K562 (cell line): ENCODE data around the gene SMIM36. TPM values are rescaled to one million over a fixed set of nuclear protein-coding genes. Genes with fewer than 3 reads are reported as not detected.
A peak's percentile ranks its signal among the peaks of the same experiment; 100 is the strongest.

Experiments used
- ATAC-seq: fragments of 200-7000 bp; cut with Tn5 transposase; 3 replicates; pipeline ENCODE4 v1.9.1; 2020; ENCODE audit warnings: moderate library complexity
- BruUV-seq: library from RNA; stranded (reverse); fragments of 400-500 nt; replicated peaks from 2 replicates; lab custom pipeline; 2021; lab: Mats Ljungman, UMichigan
- CTCF ChIA-PET: fragments of 300-600 bp; formaldehyde crosslinking; extraction: SDS; loops from one replicate; lab custom pipeline; 2021; ENCODE audit warnings: low intra/inter-chr PET ratio; lab: Yijun Ruan, JAX
- POLR2A ChIA-PET: fragments of 300-600, 350-650 bp; sonication (Branson Sonifier 250); formaldehyde crosslinking; extraction: SDS; loops from one replicate; lab custom pipeline; 2021; ENCODE audit warnings: antibody characterized with exemption, inconsistent platforms; lab: Yijun Ruan, JAX
- DNase-seq, 4 experiments: peaks; one replicate each; pipeline versions ENCODE4 v3.0.0 to v3.0.0-alpha.2; 2011 to 2018; ENCODE audit warnings: low spot score in 3 of 4, mixed read lengths in 3 of 4; ENCODE audit errors: extremely low read depth in 1 of 4
- FAIRE-seq: peaks from 2 replicates; lab custom pipeline; 2011; peaks lifted over from hg19 to GRCh38; lab: Jason Lieb, UNC
- H2AFZ ChIP-seq: 2 replicates; pipeline ENCODE4 v1.6.0; 2011; ENCODE audit warnings: low read depth, low read length, control low read depth, inconsistent platforms
- H3K27ac ChIP-seq: fragments of 200-600 bp; 3 replicates; pipeline ENCODE4 v1.8.0; 2011; ENCODE audit warnings: low read depth, mild to moderate bottlenecking, control low read depth, inconsistent platforms, low read length, moderate library complexity, mixed read lengths; ENCODE audit errors: extremely low read depth
- H3K27me3 ChIP-seq, 2 experiments: fragments of 300-600 bp in 1 of 2; 2 replicates in 1 of 2; 3 replicates in 1 of 2; pipeline versions ENCODE4 v1.6.0 to v1.8.0; 2011; ENCODE audit warnings: inconsistent platforms in 2 of 2, low read length in 2 of 2, mild to moderate bottlenecking in 1 of 2, mixed read lengths in 1 of 2, moderate library complexity in 1 of 2; ENCODE audit not compliant: control insufficient read depth in 2 of 2, insufficient read depth in 2 of 2
- H3K36me3 ChIP-seq: fragments of 300-600 bp; 3 replicates; pipeline ENCODE4 v1.8.0; 2011; ENCODE audit warnings: mild to moderate bottlenecking, low read length, inconsistent platforms; ENCODE audit not compliant: control insufficient read depth, insufficient read depth
- H3K4me1 ChIP-seq, 2 experiments: fragments of 200-600 bp in 1 of 2; replicated peaks in 1 of 2; 2 replicates in 1 of 2; 3 replicates in 1 of 2; pipeline versions ENCODE4 v1.5.1 to v1.8.0; 2011; ENCODE audit warnings: inconsistent platforms in 2 of 2, low read length in 2 of 2, mild to moderate bottlenecking in 1 of 2, mixed read lengths in 1 of 2, moderate library complexity in 1 of 2; ENCODE audit not compliant: control insufficient read depth in 2 of 2, insufficient read depth in 2 of 2
- H3K4me2 ChIP-seq: 2 replicates; pipeline ENCODE4 v1.6.1; 2011; ENCODE audit warnings: low read length, control low read depth, inconsistent platforms, mixed read lengths; ENCODE audit not compliant: insufficient read depth
- H3K4me3 ChIP-seq: fragments of 200-600 bp; sonication (generic), shearing (Covaris generic); 2 replicates; pipeline ENCODE4 v1.5.1; 2016; ENCODE audit warnings: control low read depth, inconsistent platforms
- H3K79me2 ChIP-seq: fragments of 200-600 bp; 3 replicates; pipeline ENCODE4 v1.8.0; 2011; ENCODE audit warnings: low read length, inconsistent platforms; ENCODE audit not compliant: control insufficient read depth, insufficient read depth
- H3K9ac ChIP-seq, 2 experiments: 2 replicates each; pipeline versions ENCODE4 v1.6.0 to v1.6.1; 2011; ENCODE audit warnings: low read depth in 2 of 2, low read length in 2 of 2, control low read depth in 1 of 2, inconsistent platforms in 1 of 2, mild to moderate bottlenecking in 1 of 2, mixed read lengths in 1 of 2; ENCODE audit not compliant: insufficient read depth in 1 of 2
- H3K9me1 ChIP-seq: one replicate; pipeline ENCODE4 v1.6.0; 2011; ENCODE audit warnings: inconsistent platforms, mild to moderate bottlenecking, low read length, moderate library complexity; ENCODE audit not compliant: control insufficient read depth, insufficient read depth
- H3K9me3 ChIP-seq: replicated peaks from 2 replicates; pipeline ENCODE4 v1.5.1; 2011; ENCODE audit warnings: low read depth, low read length, inconsistent platforms; ENCODE audit not compliant: control insufficient read depth, insufficient read depth
- H4K20me1 ChIP-seq: replicated peaks from 2 replicates; pipeline ENCODE4 v1.6.1; 2011; ENCODE audit warnings: low read length, inconsistent platforms, mixed read lengths; ENCODE audit not compliant: control insufficient read depth, insufficient read depth
- CXXC5 ChIP-seq: fragments of 250-450 bp; sonication (Bioruptor Pico); IDR thresholded peaks from 2 replicates; pipeline ENCODE4 v1.8.0; 2022; ENCODE audit warnings: inconsistent platforms, mild to moderate bottlenecking, moderate library complexity
- DMBX1 ChIP-seq: fragments of 250-450 bp; sonication (Bioruptor Pico); IDR thresholded peaks from 2 replicates; pipeline ENCODE4 v1.8.0; 2022; ENCODE audit warnings: inconsistent platforms, mild to moderate bottlenecking, moderate library complexity, borderline replicate concordance
- EP400 ChIP-seq: fragments of 450-650 bp; IDR thresholded peaks from 2 replicates; pipeline ENCODE4 v1.6.1; 2017; ENCODE audit warnings: antibody characterized with exemption, mild to moderate bottlenecking, moderate library complexity
- ILK ChIP-seq: fragments of 450-650 bp; IDR thresholded peaks from 2 replicates; pipeline ENCODE4 v1.6.1; 2016; ENCODE audit warnings: missing genetic modification characterization, low read depth, mild to moderate bottlenecking, missing compliant biosample characterization, moderate library complexity, borderline replicate concordance
- KLF6 ChIP-seq: fragments of 250-450 bp; sonication (Bioruptor Pico); IDR thresholded peaks from 2 replicates; pipeline ENCODE4 v1.4.0; 2020; ENCODE audit warnings: mild to moderate bottlenecking, moderate library complexity, borderline replicate concordance
- NCOA2 ChIP-seq, 2 experiments: fragments of 450-650 bp; IDR thresholded peaks; 2 replicates each; pipeline ENCODE4 v1.6.1; 2018; ENCODE audit warnings: mild to moderate bottlenecking in 2 of 2, moderate library complexity in 1 of 2; ENCODE audit not compliant: partially characterized antibody in 2 of 2
- POLR2AphosphoS5 ChIP-seq: IDR thresholded peaks from 2 replicates; pipeline ENCODE4 v1.6.1; 2011; ENCODE audit warnings: mild to moderate bottlenecking, low read depth, low read length, moderate library complexity; ENCODE audit not compliant: control insufficient read depth, insufficient read depth
- RUNX1 ChIP-seq: sonication (generic); IDR thresholded peaks from 2 replicates; pipeline ENCODE4 v1.6.1; 2016; ENCODE audit warnings: antibody characterized with exemption, low read depth
- TSC22D4 ChIP-seq: fragments of 450-650 bp; IDR thresholded peaks from 2 replicates; pipeline ENCODE4 v1.6.1; 2016; ENCODE audit warnings: missing genetic modification characterization, missing biosample characterization, control low read depth
- ZBTB1 ChIP-seq: sonication (generic); formaldehyde crosslinking; IDR thresholded peaks from 2 replicates; pipeline ENCODE4 v1.8.1; 2023; ENCODE audit warnings: missing genetic modification reagents, low read depth, mild to moderate bottlenecking, borderline replicate concordance
- ZNF311 ChIP-seq: fragments of 250-450 bp; sonication (Bioruptor Pico); IDR thresholded peaks from 2 replicates; pipeline ENCODE4 v1.4.0; 2020; ENCODE audit warnings: mild to moderate bottlenecking, moderate library complexity
- WGBS: fragments of 100-300 bp; shearing (Covaris generic); methylation state at CpG from one replicate; pipeline ENCODE4 v1.1.6; 2016; ENCODE audit warnings: low coverage, mixed read lengths; ENCODE audit not compliant: insufficient coverage; ENCODE audit errors: missing lambda C conversion rate; 5-methylcytosine and 5-hydroxymethylcytosine counted together
- in situ Hi-C: fragments of 300-500 bp; cut with MboI; formaldehyde crosslinking; loops from 4 replicates; pipeline ENCODE4 v1.15.0; 2018; ENCODE audit warnings: inconsistent platforms, mixed read lengths
- intact Hi-C: fragments of 100-400 bp; cut with micrococcal nuclease; formaldehyde crosslinking; loops from 2 replicates; pipeline ENCODE4 v1.14.2; 2022
- polyA plus RNA-seq, 8 experiments: library from polyadenylated mRNA; depleted of rRNA in 4 of 8; stranded (reverse) in 5 of 8; unstranded in 3 of 8; fragments of >200 nt; fragmentation: Nextera tagmentation in 2 of 8; fragmentation: Illumina TruSeq in 1 of 8; extraction: Ambion mirVana in 2 of 8; extraction: Trizol in 1 of 8; gene quantifications; 2 replicates each; pipeline versions ENCODE4 v1.2.1 to v1.2.3, GENCODE V29; 2011 to 2014; ENCODE audit warnings: inconsistent platforms in 1 of 8, missing spikeins in 1 of 8
- total RNA-seq, 7 experiments: library from RNA; depleted of rRNA in 6 of 7; stranded (reverse); fragments of >200 nt in 6 of 7; fragmentation: Illumina TruSeq in 2 of 7; extraction: Trizol in 2 of 7; gene quantifications; 2 replicates each; pipeline versions ENCODE4 v1.2.1 to v1.2.3, GENCODE V29; 2011 to 2021; ENCODE audit warnings: low replicate concordance in 1 of 7
- TF ChIP-seq, protein P1 (sequence below): sonication (generic); formaldehyde crosslinking; IDR thresholded peaks from 2 replicates; pipeline ENCODE4 v1.5.0; 2020; ENCODE audit warnings: missing genetic modification reagents
- TF ChIP-seq, protein P2 (sequence below), 3 experiments: fragments of 200-800 bp in 1 of 3; fragments of 250-450 bp in 1 of 3; fragments of 450-650 bp in 1 of 3; sonication (Bioruptor Pico) in 1 of 3; sonication (Bioruptor generic) in 1 of 3; formaldehyde crosslinking in 1 of 3; IDR thresholded peaks; 2 replicates each; pipeline versions ENCODE4 v1.6.1 to v1.8.0; 2016 to 2022; ENCODE audit warnings: mild to moderate bottlenecking in 2 of 3, missing genetic modification characterization in 2 of 3, missing compliant biosample characterization in 1 of 3, moderate library complexity in 1 of 3
- TF ChIP-seq, protein P3 (sequence below): fragments of 250-450 bp; sonication (Bioruptor Pico); IDR thresholded peaks from 2 replicates; pipeline ENCODE4 v1.4.0; 2020

Gene SMIM36
- total and polyA plus RNA-seq, 9 of the 15 experiments (the other 6 are each of a cell fraction or from before 2014, with no cell fraction given): not detected

- no peak overlapping the region for H3K4me2 ChIP-seq
- H3K27me3 ChIP-seq: 0 out of 5 replicates have a peak, but pooled peaks cover 0 to 2% of the 10 kb centered on the region in 2 experiments
- no peak for ATAC-seq
- 41% methylated on average over 4 of the region's 4 CpGs for WGBS
- intact Hi-C loops (no loop called here), in situ Hi-C loops (no loop called here)
- no peak overlapping the region for H3K4me3 ChIP-seq
- no peaks in the 10 kb centered on the region for H4K20me1 ChIP-seq
- H3K79me2 ChIP-seq: no peaks in the 10 kb centered on the region
- POLR2A ChIA-PET: interaction anchor here (1.7 kb wide), 1 partner anchor 10 kb away, joined by 4 read pairs; no protein-coding TSS in a partner anchor
- no peak overlapping the region for H3K9ac ChIP-seq
- FAIRE-seq: no peak
- no peak for DNase-seq
- H3K9me3 ChIP-seq: no peaks in the 10 kb centered on the region
- H3K27ac ChIP-seq: no peak overlapping the region
- H3K9me1 ChIP-seq: no peaks in the 10 kb centered on the region
- H2AFZ ChIP-seq: no peak overlapping the region
- BruUV-seq: no TSS peak
- peaks cover 0 to 22% of the 10 kb centered on the region in 2 experiments; a peak in 3 of 5 replicates for H3K4me1 ChIP-seq
- H3K36me3 ChIP-seq: no peaks in the 10 kb centered on the region
- CTCF ChIA-PET: no interaction called here
- TF ChIP-seq KLF6 (CRISPR knock-in tag): peak; percentile 88; the same call in 1 of the 2 replicates
- peak; percentile 53 for TF ChIP-seq CXXC5 (CRISPR knock-in tag)
- peak; percentile 62; the same call in 1 of the 2 replicates for TF ChIP-seq ILK (tag)
- no peak for TF ChIP-seq EP400
- TF ChIP-seq POLR2AphosphoS5: no peak
- no peak for TF ChIP-seq NCOA2 (IDR thresholded peaks at IDR 0.05; ENCODE audit: partially characterized antibody in 2 of 2)
- peak; percentile 93 for TF ChIP-seq DMBX1 (CRISPR knock-in tag)
- TF ChIP-seq, protein P1, sequence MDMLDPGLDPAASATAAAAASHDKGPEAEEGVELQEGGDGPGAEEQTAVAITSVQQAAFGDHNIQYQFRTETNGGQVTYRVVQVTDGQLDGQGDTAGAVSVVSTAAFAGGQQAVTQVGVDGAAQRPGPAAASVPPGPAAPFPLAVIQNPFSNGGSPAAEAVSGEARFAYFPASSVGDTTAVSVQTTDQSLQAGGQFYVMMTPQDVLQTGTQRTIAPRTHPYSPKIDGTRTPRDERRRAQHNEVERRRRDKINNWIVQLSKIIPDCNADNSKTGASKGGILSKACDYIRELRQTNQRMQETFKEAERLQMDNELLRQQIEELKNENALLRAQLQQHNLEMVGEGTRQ (CRISPR knock-in tag): no peak
- TF ChIP-seq TSC22D4 (tag): no peak
- TF ChIP-seq ZBTB1 (CRISPR knock-in tag): no peak
- TF ChIP-seq, protein P2, sequence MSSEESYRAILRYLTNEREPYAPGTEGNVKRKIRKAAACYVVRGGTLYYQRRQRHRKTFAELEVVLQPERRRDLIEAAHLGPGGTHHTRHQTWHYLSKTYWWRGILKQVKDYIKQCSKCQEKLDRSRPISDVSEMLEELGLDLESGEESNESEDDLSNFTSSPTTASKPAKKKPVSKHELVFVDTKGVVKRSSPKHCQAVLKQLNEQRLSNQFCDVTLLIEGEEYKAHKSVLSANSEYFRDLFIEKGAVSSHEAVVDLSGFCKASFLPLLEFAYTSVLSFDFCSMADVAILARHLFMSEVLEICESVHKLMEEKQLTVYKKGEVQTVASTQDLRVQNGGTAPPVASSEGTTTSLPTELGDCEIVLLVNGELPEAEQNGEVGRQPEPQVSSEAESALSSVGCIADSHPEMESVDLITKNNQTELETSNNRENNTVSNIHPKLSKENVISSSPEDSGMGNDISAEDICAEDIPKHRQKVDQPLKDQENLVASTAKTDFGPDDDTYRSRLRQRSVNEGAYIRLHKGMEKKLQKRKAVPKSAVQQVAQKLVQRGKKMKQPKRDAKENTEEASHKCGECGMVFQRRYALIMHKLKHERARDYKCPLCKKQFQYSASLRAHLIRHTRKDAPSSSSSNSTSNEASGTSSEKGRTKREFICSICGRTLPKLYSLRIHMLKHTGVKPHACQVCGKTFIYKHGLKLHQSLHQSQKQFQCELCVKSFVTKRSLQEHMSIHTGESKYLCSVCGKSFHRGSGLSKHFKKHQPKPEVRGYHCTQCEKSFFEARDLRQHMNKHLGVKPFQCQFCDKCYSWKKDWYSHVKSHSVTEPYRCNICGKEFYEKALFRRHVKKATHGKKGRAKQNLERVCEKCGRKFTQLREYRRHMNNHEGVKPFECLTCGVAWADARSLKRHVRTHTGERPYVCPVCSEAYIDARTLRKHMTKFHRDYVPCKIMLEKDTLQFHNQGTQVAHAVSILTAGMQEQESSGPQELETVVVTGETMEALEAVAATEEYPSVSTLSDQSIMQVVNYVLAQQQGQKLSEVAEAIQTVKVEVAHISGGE (CRISPR knock-in tag; IDR thresholded peaks at IDR 0.05): 0 out of 6 replicates have a peak, but pooled peaks of 1 of the 3 experiments have one; percentile 37
- no peak for TF ChIP-seq RUNX1
- peak; percentile 95 for TF ChIP-seq ZNF311 (CRISPR knock-in tag)
- TF ChIP-seq, protein P3, sequence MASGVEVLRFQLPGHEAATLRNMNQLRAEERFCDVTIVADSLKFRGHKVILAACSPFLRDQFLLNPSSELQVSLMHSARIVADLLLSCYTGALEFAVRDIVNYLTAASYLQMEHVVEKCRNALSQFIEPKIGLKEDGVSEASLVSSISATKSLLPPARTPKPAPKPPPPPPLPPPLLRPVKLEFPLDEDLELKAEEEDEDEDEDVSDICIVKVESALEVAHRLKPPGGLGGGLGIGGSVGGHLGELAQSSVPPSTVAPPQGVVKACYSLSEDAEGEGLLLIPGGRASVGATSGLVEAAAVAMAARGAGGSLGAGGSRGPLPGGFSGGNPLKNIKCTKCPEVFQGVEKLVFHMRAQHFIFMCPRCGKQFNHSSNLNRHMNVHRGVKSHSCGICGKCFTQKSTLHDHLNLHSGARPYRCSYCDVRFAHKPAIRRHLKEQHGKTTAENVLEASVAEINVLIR (CRISPR knock-in tag): peak; percentile 69
These were observed 78.8 kb downstream of the SMIM36 start for GRCh38 chr17:55432358-55433028.
